ENCODE measurements around the gene ZFYVE1. TPM values are rescaled to one million over a fixed set of nuclear protein-coding genes. Genes with fewer than 3 reads are reported as not detected.

Gene ZFYVE1
- total and polyA plus RNA-seq, 2 of the 13 experiments (the other 11 are each of a cell fraction or from before 2014, with no cell fraction given), result 2.6 to 5.3 TPM

- Histone ChIP-seq H3K4me3 (replicated peaks in 1 of 3; ENCODE audit: insufficient read depth in 1 of 3, low read depth in 2 of 3, low read length in 3 of 3) (no peak overlapping the region), H2AFZ (ENCODE audit: low read length) (no peak overlapping the region), H3K9me3 (ENCODE audit: low read length) (no peaks in the 10 kb centered on the region), H3K27ac (ENCODE audit: extremely low read length, insufficient read depth, low read length) (no peak overlapping the region), H3K9ac (ENCODE audit: insufficient read depth, low read depth, low read length) (no peak overlapping the region), H3K4me1 (ENCODE audit: insufficient read depth, low read length) (no peaks in the 10 kb centered on the region), H4K20me1 (ENCODE audit: insufficient read depth, low read length) (peaks cover 3% of the 10 kb centered on the region; the same call in 1 of the 2 replicates), H3K27me3 (ENCODE audit: control insufficient read depth in 1 of 2, insufficient read depth in 2 of 2, low read length in 2 of 2) (no peaks in the 10 kb centered on the region), H3K4me2 (ENCODE audit: low read depth, low read length) (no peak overlapping the region), H3K79me2 (ENCODE audit: insufficient read depth, low read length) (no peaks in the 10 kb centered on the region), H3K36me3 (replicated peaks in 1 of 2; ENCODE audit: control insufficient read depth in 1 of 2, insufficient read depth in 2 of 2, low read length in 2 of 2) (peaks cover 25 to 76% of the 10 kb centered on the region in 2 experiments; a peak in 4 of 5 replicates)
- in situ Hi-C loops (cut with HindIII; ENCODE audit: extremely low pct_ligation_motif_present, low pct_unique_long_range_greater_than_20kb), result no loop called here
- TF ChIP-seq ZNF619 (CRISPR knock-in tag; IDR thresholded peaks at IDR 0.05) (no peak), MBNL3 (CRISPR knock-in tag; conservative IDR thresholded peaks at IDR 0.05) (no peak), TAF1 (CRISPR knock-in tag; IDR thresholded peaks at IDR 0.05) (no peak), ZNF337 (CRISPR knock-in tag; IDR thresholded peaks at IDR 0.05; ENCODE audit: borderline replicate concordance, low read depth) (no peak), HMG20A (CRISPR knock-in tag; IDR thresholded peaks at IDR 0.05; ENCODE audit: borderline replicate concordance) (no peak), ZNF326 (CRISPR knock-in tag; IDR thresholded peaks at IDR 0.05; ENCODE audit: borderline replicate concordance) (no peak), THAP7 (CRISPR knock-in tag; IDR thresholded peaks at IDR 0.05) (no peak), ZNF646 (CRISPR knock-in tag; IDR thresholded peaks at IDR 0.05) (no peak), ZNF552 (CRISPR knock-in tag; IDR thresholded peaks at IDR 0.05; ENCODE audit: borderline replicate concordance) (no peak)
- TF ChIP-seq, protein P1, sequence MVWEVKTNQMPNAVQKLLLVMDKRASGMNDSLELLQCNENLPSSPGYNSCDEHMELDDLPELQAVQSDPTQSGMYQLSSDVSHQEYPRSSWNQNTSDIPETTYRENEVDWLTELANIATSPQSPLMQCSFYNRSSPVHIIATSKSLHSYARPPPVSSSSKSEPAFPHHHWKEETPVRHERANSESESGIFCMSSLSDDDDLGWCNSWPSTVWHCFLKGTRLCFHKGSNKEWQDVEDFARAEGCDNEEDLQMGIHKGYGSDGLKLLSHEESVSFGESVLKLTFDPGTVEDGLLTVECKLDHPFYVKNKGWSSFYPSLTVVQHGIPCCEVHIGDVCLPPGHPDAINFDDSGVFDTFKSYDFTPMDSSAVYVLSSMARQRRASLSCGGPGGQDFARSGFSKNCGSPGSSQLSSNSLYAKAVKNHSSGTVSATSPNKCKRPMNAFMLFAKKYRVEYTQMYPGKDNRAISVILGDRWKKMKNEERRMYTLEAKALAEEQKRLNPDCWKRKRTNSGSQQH (CRISPR knock-in tag; IDR thresholded peaks at IDR 0.05; ENCODE audit: low read depth), result no peak
- ChIA-PET CTCF (ENCODE audit: low intra/inter-chr PET ratio, low total read pairs) (no interaction called here), POLR2A (no interaction called here)
- intact Hi-C loops (cut with micrococcal nuclease; ENCODE audit: unreplicated experiment), result no loop called here
- ATAC-seq (no peak), FAIRE-seq (no peak), DNase-seq (ENCODE audit: low spot score) (no peak)
- 96% methylated on average over 9 of the region's 13 CpGs for WGBS (ENCODE audit: low lambda C conversion rate)
- BruUV-seq (replicated peaks), result no TSS peak
Observed at GRCh38 chr14:72943876-72944430, 83.0 kb downstream of the ZFYVE1 start.

Data from HepG2 (cell line).